Subcutaneous abdominal adipose tissue (tissue), 5 donors: ENCODE measurements around the gene PDF.

ENCODE experiments used
- H3K27ac ChIP-seq: one replicate; pipeline ENCODE4 v1.7.0; 2013; ENCODE audit warnings: low read depth, mild to moderate bottlenecking, inconsistent platforms, low read length, moderate library complexity
- H3K27me3 ChIP-seq, 5 donors: one replicate each; pipeline ENCODE4 v1.7.0; 2013; ENCODE audit warnings: low read length in 5 of 5, inconsistent platforms in 1 of 5; ENCODE audit not compliant: control insufficient read depth in 5 of 5, insufficient read depth in 4 of 5
- H3K36me3 ChIP-seq, 5 donors: one replicate each; pipeline ENCODE4 v1.7.0; 2013; ENCODE audit warnings: low read length in 5 of 5; ENCODE audit not compliant: control insufficient read depth in 5 of 5, insufficient read depth in 5 of 5
- H3K4me1 ChIP-seq, 5 donors: one replicate each; pipeline ENCODE4 v1.7.0; 2013; ENCODE audit warnings: low read length in 5 of 5, mild to moderate bottlenecking in 3 of 5, moderate library complexity in 1 of 5; ENCODE audit not compliant: control insufficient read depth in 5 of 5, insufficient read depth in 5 of 5
- H3K4me3 ChIP-seq, 5 donors: one replicate each; pipeline ENCODE4 v1.7.0; 2013; ENCODE audit warnings: low read length in 5 of 5, low read depth in 1 of 5
- H3K9ac ChIP-seq, 5 donors: one replicate each; pipeline ENCODE4 v1.7.0; 2013; ENCODE audit warnings: low read length in 5 of 5, mild to moderate bottlenecking in 4 of 5, moderate library complexity in 3 of 5
- H3K9me3 ChIP-seq, 5 donors: one replicate each; pipeline ENCODE4 v1.7.0; 2013; ENCODE audit warnings: low read length in 5 of 5; ENCODE audit not compliant: control insufficient read depth in 5 of 5
- donor health status: healthy.
- donor health status: healthy.
- donor health status: healthy.
- donor health status: healthy.
- donor health status: healthy.

The PDF gene, protein sequence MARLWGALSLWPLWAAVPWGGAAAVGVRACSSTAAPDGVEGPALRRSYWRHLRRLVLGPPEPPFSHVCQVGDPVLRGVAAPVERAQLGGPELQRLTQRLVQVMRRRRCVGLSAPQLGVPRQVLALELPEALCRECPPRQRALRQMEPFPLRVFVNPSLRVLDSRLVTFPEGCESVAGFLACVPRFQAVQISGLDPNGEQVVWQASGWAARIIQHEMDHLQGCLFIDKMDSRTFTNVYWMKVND

DNA sequence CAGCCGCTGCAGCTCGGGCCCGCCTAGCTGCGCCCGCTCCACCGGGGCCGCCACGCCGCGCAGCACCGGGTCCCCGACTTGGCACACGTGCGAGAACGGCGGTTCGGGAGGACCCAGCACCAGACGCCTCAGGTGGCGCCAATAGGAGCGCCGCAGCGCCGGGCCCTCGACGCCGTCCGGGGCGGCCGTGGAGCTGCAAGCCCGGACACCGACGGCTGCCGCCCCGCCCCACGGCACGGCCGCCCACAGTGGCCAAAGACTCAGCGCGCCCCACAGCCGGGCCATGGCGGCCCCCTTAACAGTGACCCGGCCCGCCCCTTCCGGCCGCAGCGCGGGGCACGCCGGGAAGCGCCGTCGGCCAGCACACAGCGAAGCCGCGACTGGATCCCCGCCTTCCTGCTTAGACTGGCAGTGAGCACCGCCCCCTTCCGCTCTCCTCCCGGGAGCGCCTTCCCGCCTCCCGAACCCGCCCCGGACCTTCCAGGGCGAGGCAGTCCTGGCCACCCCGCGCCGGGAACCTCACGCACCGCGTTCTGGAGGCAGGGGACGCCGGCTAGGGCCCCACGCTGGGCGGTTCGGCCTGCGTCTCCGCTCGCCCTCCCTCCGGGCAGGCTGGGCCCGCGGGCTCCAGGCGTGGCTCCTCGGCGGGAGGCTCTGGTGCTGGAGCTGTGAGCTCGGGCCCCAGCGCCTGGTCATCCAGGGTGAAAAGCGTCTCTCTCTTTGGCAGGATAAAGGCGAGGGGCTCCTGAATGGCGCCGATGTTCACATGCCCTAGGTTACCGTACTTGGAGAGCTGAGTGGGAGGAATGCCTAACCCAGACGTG is at the start of gene PDF:
Gene PDF, minus strand, starts transcription at position 303 of the 824 bp plus-strand sequence. Its CDS starts 18 bp downstream, at position 285.
- peaks cover 0 to 57% (median 47%) of the 10 kb centered on the region in 5 donors for H3K36me3 ChIP-seq
- peak within 1 kb of the TSS; percentile 72 to 90 (median 78) for H3K4me3 ChIP-seq
- no peaks in the 10 kb centered on the region for H3K9me3 ChIP-seq
- peak within 1 kb of the TSS; percentile 76 for H3K27ac ChIP-seq
- H3K4me1 ChIP-seq: peaks cover 7 to 49% (median 39%) of the 10 kb centered on the region in 5 donors
- H3K9ac ChIP-seq: peak within 1 kb of the TSS; percentile 16 to 91 (median 83)
- H3K27me3 ChIP-seq: no peaks in the 10 kb centered on the region

DNA sequence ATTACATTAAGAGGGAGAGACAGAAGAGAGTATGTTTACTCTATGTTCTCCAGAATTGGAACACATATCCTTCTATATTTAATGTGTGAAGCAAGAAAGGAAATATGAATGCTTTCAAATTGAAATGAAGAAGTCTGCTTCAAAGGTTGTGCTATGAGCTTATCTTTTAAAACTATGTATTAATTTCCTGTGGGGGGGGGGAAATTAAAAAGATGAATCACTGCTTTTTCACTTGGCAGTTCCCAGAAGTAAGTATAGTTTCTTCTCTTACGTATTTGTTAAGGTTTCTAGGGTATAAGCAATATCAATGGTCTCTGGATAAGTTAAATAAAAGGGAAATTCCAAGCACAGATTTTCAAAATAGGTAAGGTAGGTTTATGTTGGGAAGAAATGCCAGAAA is 48.4 kb upstream of the PDF start:
- no peak overlapping the region for H3K4me3 ChIP-seq
- H3K9me3 ChIP-seq: no peaks in the 10 kb centered on the region
- no peak overlapping the region for H3K9ac ChIP-seq
- H3K27ac ChIP-seq: no peak overlapping the region
- H3K4me1 ChIP-seq: peaks cover 0 to 5% (median 0%) of the 10 kb centered on the region in 5 donors
- no peaks in the 10 kb centered on the region for H3K27me3 ChIP-seq
- H3K36me3 ChIP-seq: peaks cover 30 to 63% (median 44%) of the 10 kb centered on the region in 5 donors

DNA sequence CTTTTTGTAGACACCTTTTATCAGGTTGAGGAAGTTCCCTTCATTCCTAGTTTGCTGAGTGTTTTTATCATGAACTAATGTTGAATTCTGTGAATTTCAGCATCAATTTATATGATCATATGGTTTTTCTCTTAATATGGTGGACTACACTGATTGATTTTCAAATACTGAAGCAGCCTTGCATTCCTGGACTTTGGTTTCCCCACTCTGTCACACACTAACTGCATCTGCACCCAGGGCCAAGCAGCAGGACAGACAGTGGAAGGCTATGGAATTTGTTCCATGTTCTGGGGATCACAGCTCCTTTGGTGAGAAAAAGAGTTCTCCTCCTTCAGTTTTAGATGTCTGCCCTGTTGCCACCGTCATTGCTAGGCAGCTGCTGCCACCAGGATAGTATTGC is 47.6 kb upstream of the PDF start:
- peaks cover 0 to 3% (median 0%) of the 10 kb centered on the region in 5 donors for H3K4me1 ChIP-seq
- no peaks in the 10 kb centered on the region for H3K9me3 ChIP-seq
- no peaks in the 10 kb centered on the region for H3K27me3 ChIP-seq
- no peak overlapping the region for H3K9ac ChIP-seq
- H3K4me3 ChIP-seq: no peak overlapping the region
- H3K27ac ChIP-seq: no peak overlapping the region
- H3K36me3 ChIP-seq: peaks cover 28 to 61% (median 43%) of the 10 kb centered on the region in 5 donors

DNA sequence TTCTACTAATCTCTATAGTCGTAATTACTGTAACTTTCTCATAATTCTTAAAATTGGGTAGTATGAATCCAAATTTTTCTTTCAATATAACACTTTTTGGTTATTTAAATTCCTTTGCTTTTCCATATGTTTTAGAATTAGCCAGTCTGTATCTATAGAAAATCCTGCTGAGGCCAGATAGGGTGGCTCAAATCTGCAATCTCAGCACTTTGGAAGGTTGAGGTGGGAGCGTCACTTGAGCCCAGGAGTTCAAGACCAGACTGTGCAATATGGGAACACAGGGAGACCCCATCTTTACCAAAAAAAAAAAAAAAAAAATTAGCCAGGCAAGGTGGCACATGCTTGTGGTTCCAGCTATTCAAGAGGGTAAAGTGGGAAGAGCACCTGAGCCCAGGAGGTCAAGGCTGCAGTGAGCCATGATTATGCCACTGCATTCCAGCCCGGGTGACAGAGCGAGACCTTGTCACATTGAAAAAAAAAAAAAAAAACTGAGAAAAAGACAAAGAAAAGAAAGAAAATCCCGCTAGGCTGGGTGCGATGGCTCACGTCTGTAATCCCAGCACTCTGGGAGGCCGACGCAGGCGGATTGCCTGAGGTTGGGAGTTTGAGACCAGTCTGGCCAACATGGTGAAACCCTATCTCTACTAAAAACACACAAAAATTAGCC is 46.1 kb upstream of the PDF start:
- peaks cover 19 to 62% (median 30%) of the 10 kb centered on the region in 5 donors for H3K36me3 ChIP-seq
- H3K4me3 ChIP-seq: no peak overlapping the region
- no peaks in the 10 kb centered on the region for H3K9me3 ChIP-seq
- H3K9ac ChIP-seq: no peak overlapping the region
- no peaks in the 10 kb centered on the region for H3K4me1 ChIP-seq
- no peaks in the 10 kb centered on the region for H3K27me3 ChIP-seq
- H3K27ac ChIP-seq: no peak overlapping the region

DNA sequence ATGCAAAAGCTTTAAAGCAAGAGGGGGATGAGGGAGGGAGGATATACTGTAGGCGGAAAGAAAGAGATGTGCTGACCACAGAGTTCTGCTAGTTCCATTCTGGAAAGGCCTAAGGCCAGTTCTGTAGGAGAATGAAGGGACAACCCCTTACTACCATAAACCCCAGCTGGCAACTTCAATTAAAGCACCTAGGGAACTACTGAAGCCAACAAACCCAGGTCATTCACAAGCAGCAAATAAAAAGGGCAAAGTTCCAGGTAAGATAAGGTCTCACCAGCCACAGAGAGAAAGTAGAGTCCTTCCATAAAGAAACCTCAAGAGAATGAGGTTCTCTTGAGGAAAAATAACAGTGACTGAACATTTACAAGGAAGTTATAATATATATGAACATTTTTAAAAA is 42.6 kb upstream of the PDF start:
- Histone ChIP-seq H3K36me3 (peaks cover 23 to 68% (median 35%) of the 10 kb centered on the region in 5 donors), H3K4me3 (no peak overlapping the region), H3K27me3 (no peaks in the 10 kb centered on the region), H3K9me3 (no peaks in the 10 kb centered on the region), H3K9ac (no peak overlapping the region), H3K4me1 (no peaks in the 10 kb centered on the region), H3K27ac (no peak overlapping the region)

- Histone ChIP-seq H3K9ac (no peak overlapping the region), H3K36me3 (peaks cover 22 to 76% (median 48%) of the 10 kb centered on the region in 5 donors), H3K27ac (no peak overlapping the region), H3K4me3 (no peak overlapping the region), H3K27me3 (no peaks in the 10 kb centered on the region), H3K9me3 (no peaks in the 10 kb centered on the region), H3K4me1 (no peaks in the 10 kb centered on the region)
Observed at GRCh38 chr16:69371564-69371963, 41.2 kb upstream of the PDF start.

- Histone ChIP-seq H3K4me3 (no peak overlapping the region), H3K9ac (no peak overlapping the region), H3K4me1 (peaks cover 0 to 3% (median 0%) of the 10 kb centered on the region in 5 donors), H3K27me3 (no peaks in the 10 kb centered on the region), H3K27ac (no peak overlapping the region), H3K9me3 (no peaks in the 10 kb centered on the region), H3K36me3 (peaks cover 24 to 94% (median 68%) of the 10 kb centered on the region in 5 donors)
Observed at GRCh38 chr16:69368866-69369265, 38.5 kb upstream of the PDF start.

DNA sequence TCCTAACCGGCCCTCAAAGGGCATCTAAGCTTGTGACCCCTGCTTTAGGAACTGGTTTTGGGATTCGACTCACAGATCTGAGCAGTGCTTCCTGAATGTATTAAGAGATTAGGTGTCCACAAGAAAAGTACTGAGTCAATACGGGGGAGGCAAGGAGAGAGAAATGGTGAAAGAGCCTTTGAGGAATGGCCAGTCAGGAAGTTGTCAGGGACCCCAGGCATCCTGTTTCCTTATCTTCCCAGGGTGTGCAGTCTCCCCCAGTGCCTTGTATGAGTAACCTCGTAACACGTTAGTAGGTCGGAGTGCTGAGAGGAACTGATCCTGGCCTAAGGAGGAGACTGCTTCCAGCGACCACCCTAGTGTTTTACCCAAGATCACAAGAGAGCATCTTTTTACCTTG is 37.6 kb upstream of the PDF start:
- Histone ChIP-seq H3K4me1 (peaks cover 0 to 3% (median 0%) of the 10 kb centered on the region in 5 donors), H3K9ac (no peak overlapping the region), H3K36me3 (peaks cover 24 to 94% (median 74%) of the 10 kb centered on the region in 5 donors), H3K27me3 (no peaks in the 10 kb centered on the region), H3K4me3 (no peak overlapping the region), H3K27ac (no peak overlapping the region), H3K9me3 (no peaks in the 10 kb centered on the region)

GRCh38 chr16:69366431-69366830 is 36.0 kb upstream of the PDF start:
- Histone ChIP-seq H3K36me3 (peaks cover 18 to 87% (median 70%) of the 10 kb centered on the region in 5 donors), H3K27me3 (no peaks in the 10 kb centered on the region)

More at GRCh38 chr16:69366431-69366830, 36.0 kb upstream of the PDF start:
- no peak overlapping the region for H3K9ac ChIP-seq
- no peak overlapping the region for H3K27ac ChIP-seq
- H3K4me3 ChIP-seq: no peak overlapping the region
- no peaks in the 10 kb centered on the region for H3K9me3 ChIP-seq
- peaks cover 0 to 3% (median 0%) of the 10 kb centered on the region in 5 donors for H3K4me1 ChIP-seq
